LNCaP clone FGC (cell line): ENCODE measurements around the gene KIAA1958.
A peak's percentile ranks its signal among the peaks of the same experiment; 100 is the strongest.

ENCODE experiments used
- DNase-seq: peaks from one replicate; pipeline ENCODE4 v3.0.0-alpha.2; 2011; ENCODE audit warnings: low read depth
- H3K4me3 ChIP-seq: 2 replicates; pipeline ENCODE4 v1.5.1; 2011; ENCODE audit warnings: mild to moderate bottlenecking, low read depth, low read length, control low read depth
- CTCF ChIP-seq: IDR thresholded peaks from 2 replicates; pipeline ENCODE4 v1.5.1; 2012; ENCODE audit warnings: mild to moderate bottlenecking; ENCODE audit not compliant: control insufficient read depth, insufficient read depth; ENCODE audit errors: extremely low read depth

The KIAA1958 gene

GRCh38 chr9:112487799-112488340 is 1.2 kb downstream of the KIAA1958 start:
- TF ChIP-seq CTCF = no peak
- H3K4me3 ChIP-seq = peak overlapping the region; percentile 71
- no peak for DNase-seq

- TF ChIP-seq CTCF = no peak
- no peak for DNase-seq
- no peak overlapping the region for H3K4me3 ChIP-seq
These were observed 2.5 kb downstream of the KIAA1958 start for GRCh38 chr9:112489039-112489546.

- TF ChIP-seq CTCF = no peak
- no peak for DNase-seq
- peak overlapping the region; percentile 25 for H3K4me3 ChIP-seq
These were observed 3.4 kb downstream of the KIAA1958 start for GRCh38 chr9:112489876-112490666.

- DNase-seq = peak; percentile 66
- TF ChIP-seq CTCF = no peak
- H3K4me3 ChIP-seq = no peak overlapping the region
These were observed 6.9 kb downstream of the KIAA1958 start for GRCh38 chr9:112493393-112494137.

GRCh38 chr9:112494153-112494552 is 7.5 kb downstream of the KIAA1958 start:
- no peak for TF ChIP-seq CTCF
- DNase-seq = no peak
- H3K4me3 ChIP-seq = no peak overlapping the region

- no peak overlapping the region for H3K4me3 ChIP-seq
- no peak for TF ChIP-seq CTCF
- no peak for DNase-seq
These were observed 9.0 kb downstream of the KIAA1958 start for GRCh38 chr9:112495614-112496013.
